ENCODE data around the gene COL17A1. TPM values are rescaled to one million over a fixed set of nuclear protein-coding genes. Genes with fewer than 3 reads are reported as not detected.

The COL17A1 gene
- total RNA-seq, 1 experiment from 2014 or later: 3.5 TPM

MicroRNAs encoded within 50 kb of the gene (microRNA counts, 767-probe panel; counts per million panel counts)
- not detected for microRNA hsa-miR-936

Small RNAs within 50 kb of the gene (microRNA-seq; reads per million reads assigned to microRNA genes)
- not detected for gene MIR936 (ENCODE audit: borderline number of aligned reads)

Other genes starting within 250 kb of the COL17A1 start
- gene SH3PXD2A, start 230.3 kb downstream of the COL17A1 start, total RNA-seq (2021; ENCODE audit: unreplicated experiment): 8.7 TPM
- 74.7 TPM for gene STN1, start 167.7 kb downstream of the COL17A1 start, total RNA-seq (2021; ENCODE audit: unreplicated experiment)
- 44.2 TPM for gene SLK, start 118.7 kb downstream of the COL17A1 start, total RNA-seq (2021; ENCODE audit: unreplicated experiment)
- 38.5 TPM for gene SFR1, start 36.3 kb upstream of the COL17A1 start, total RNA-seq (2021; ENCODE audit: unreplicated experiment)
- gene CFAP43, start 146.5 kb upstream of the COL17A1 start, total RNA-seq (2021; ENCODE audit: unreplicated experiment): 4.0 TPM
- gene GSTO1, start 169.0 kb upstream of the COL17A1 start, total RNA-seq (2021; ENCODE audit: unreplicated experiment): 179 TPM
- gene GSTO2, start 183.3 kb upstream of the COL17A1 start, total RNA-seq (2021; ENCODE audit: unreplicated experiment): 115 TPM